K562 (cell line): ENCODE measurements around the gene EIF5A2. TPM values are rescaled to one million over a fixed set of nuclear protein-coding genes. Genes with fewer than 3 reads are reported as not detected.
"Not testable (repeated sequence)": the region's sequence is repeated elsewhere in the genome, so short reads cannot be mapped to it uniquely, and the experiment has no call there.

Experiments used
- ATAC-seq: fragments of 200-7000 bp; cut with Tn5 transposase; 3 replicates; pipeline ENCODE4 v1.9.1; 2020; ENCODE audit warnings: moderate library complexity
- BruUV-seq: library from RNA; stranded (reverse); fragments of 400-500 nt; replicated peaks from 2 replicates; lab custom pipeline; 2021; lab: Mats Ljungman, UMichigan
- CTCF ChIA-PET: fragments of 300-600 bp; formaldehyde crosslinking; extraction: SDS; loops from one replicate; lab custom pipeline; 2021; ENCODE audit warnings: low intra/inter-chr PET ratio; lab: Yijun Ruan, JAX
- POLR2A ChIA-PET: fragments of 300-600, 350-650 bp; sonication (Branson Sonifier 250); formaldehyde crosslinking; extraction: SDS; loops from one replicate; lab custom pipeline; 2021; ENCODE audit warnings: antibody characterized with exemption, inconsistent platforms; lab: Yijun Ruan, JAX
- DNase-seq, 4 experiments: peaks; one replicate each; pipeline versions ENCODE4 v3.0.0 to v3.0.0-alpha.2; 2011 to 2018; ENCODE audit warnings: low spot score in 3 of 4, mixed read lengths in 3 of 4; ENCODE audit errors: extremely low read depth in 1 of 4
- FAIRE-seq: peaks from 2 replicates; lab custom pipeline; 2011; peaks lifted over from hg19 to GRCh38; lab: Jason Lieb, UNC
- H2AFZ ChIP-seq: 2 replicates; pipeline ENCODE4 v1.6.0; 2011; ENCODE audit warnings: low read depth, low read length, control low read depth, inconsistent platforms
- H3K27ac ChIP-seq: fragments of 200-600 bp; 3 replicates; pipeline ENCODE4 v1.8.0; 2011; ENCODE audit warnings: low read depth, mild to moderate bottlenecking, control low read depth, inconsistent platforms, low read length, moderate library complexity, mixed read lengths; ENCODE audit errors: extremely low read depth
- H3K27me3 ChIP-seq, 2 experiments: fragments of 300-600 bp in 1 of 2; 2 replicates in 1 of 2; 3 replicates in 1 of 2; pipeline versions ENCODE4 v1.6.0 to v1.8.0; 2011; ENCODE audit warnings: inconsistent platforms in 2 of 2, low read length in 2 of 2, mild to moderate bottlenecking in 1 of 2, mixed read lengths in 1 of 2, moderate library complexity in 1 of 2; ENCODE audit not compliant: control insufficient read depth in 2 of 2, insufficient read depth in 2 of 2
- H3K36me3 ChIP-seq: fragments of 300-600 bp; 3 replicates; pipeline ENCODE4 v1.8.0; 2011; ENCODE audit warnings: mild to moderate bottlenecking, low read length, inconsistent platforms; ENCODE audit not compliant: control insufficient read depth, insufficient read depth
- H3K4me1 ChIP-seq, 2 experiments: fragments of 200-600 bp in 1 of 2; replicated peaks in 1 of 2; 2 replicates in 1 of 2; 3 replicates in 1 of 2; pipeline versions ENCODE4 v1.5.1 to v1.8.0; 2011; ENCODE audit warnings: inconsistent platforms in 2 of 2, low read length in 2 of 2, mild to moderate bottlenecking in 1 of 2, mixed read lengths in 1 of 2, moderate library complexity in 1 of 2; ENCODE audit not compliant: control insufficient read depth in 2 of 2, insufficient read depth in 2 of 2
- H3K4me2 ChIP-seq: 2 replicates; pipeline ENCODE4 v1.6.1; 2011; ENCODE audit warnings: low read length, control low read depth, inconsistent platforms, mixed read lengths; ENCODE audit not compliant: insufficient read depth
- H3K4me3 ChIP-seq: fragments of 200-600 bp; sonication (generic), shearing (Covaris generic); 2 replicates; pipeline ENCODE4 v1.5.1; 2016; ENCODE audit warnings: control low read depth, inconsistent platforms
- H3K79me2 ChIP-seq: fragments of 200-600 bp; 3 replicates; pipeline ENCODE4 v1.8.0; 2011; ENCODE audit warnings: low read length, inconsistent platforms; ENCODE audit not compliant: control insufficient read depth, insufficient read depth
- H3K9ac ChIP-seq, 2 experiments: 2 replicates each; pipeline versions ENCODE4 v1.6.0 to v1.6.1; 2011; ENCODE audit warnings: low read depth in 2 of 2, low read length in 2 of 2, control low read depth in 1 of 2, inconsistent platforms in 1 of 2, mild to moderate bottlenecking in 1 of 2, mixed read lengths in 1 of 2; ENCODE audit not compliant: insufficient read depth in 1 of 2
- H3K9me1 ChIP-seq: one replicate; pipeline ENCODE4 v1.6.0; 2011; ENCODE audit warnings: inconsistent platforms, mild to moderate bottlenecking, low read length, moderate library complexity; ENCODE audit not compliant: control insufficient read depth, insufficient read depth
- H3K9me3 ChIP-seq: replicated peaks from 2 replicates; pipeline ENCODE4 v1.5.1; 2011; ENCODE audit warnings: low read depth, low read length, inconsistent platforms; ENCODE audit not compliant: control insufficient read depth, insufficient read depth
- H4K20me1 ChIP-seq: replicated peaks from 2 replicates; pipeline ENCODE4 v1.6.1; 2011; ENCODE audit warnings: low read length, inconsistent platforms, mixed read lengths; ENCODE audit not compliant: control insufficient read depth, insufficient read depth
- BCL6 ChIP-seq: fragments of 250-450 bp; sonication (Bioruptor Pico); IDR thresholded peaks from 2 replicates; pipeline ENCODE4 v1.4.0; 2020
- C11orf30 ChIP-seq: fragments of 450-650 bp; IDR thresholded peaks from 2 replicates; pipeline ENCODE4 v1.6.1; 2016; ENCODE audit warnings: low read depth, mild to moderate bottlenecking
- JUNB ChIP-seq: fragments of 450-650 bp; formaldehyde crosslinking; conservative IDR thresholded peaks from 2 replicates; pipeline ENCODE4 v1.4.0; 2020; ENCODE audit warnings: mild to moderate bottlenecking
- MCM3 ChIP-seq: fragments of 450-650 bp; IDR thresholded peaks from 2 replicates; pipeline ENCODE4 v1.6.1; 2016
- POLR2H ChIP-seq: IDR thresholded peaks from 2 replicates; pipeline ENCODE4 v1.6.1; 2016; ENCODE audit warnings: missing genetic modification characterization, low read depth, mild to moderate bottlenecking, control low read depth, missing compliant biosample characterization, moderate library complexity
- RBBP5 ChIP-seq: fragments of 200-600 bp; sonication (generic); IDR thresholded peaks from 2 replicates; pipeline ENCODE4 v1.6.1; 2012; ENCODE audit warnings: borderline replicate concordance, mild to moderate bottlenecking, low read length, control low read depth, inconsistent platforms; ENCODE audit not compliant: insufficient read depth, poor library complexity, severe bottlenecking
- SMARCB1 ChIP-seq: IDR thresholded peaks from 2 replicates; pipeline ENCODE4 v1.6.1; 2011; ENCODE audit warnings: improper control_type of control experiment, low read depth; ENCODE audit not compliant: insufficient read length
- ZNF431 ChIP-seq: sonication (generic); formaldehyde crosslinking; IDR thresholded peaks from 2 replicates; pipeline ENCODE4 v1.8.0; 2022; ENCODE audit warnings: mild to moderate bottlenecking, missing genetic modification reagents
- WGBS: fragments of 100-300 bp; shearing (Covaris generic); methylation state at CpG from one replicate; pipeline ENCODE4 v1.1.6; 2016; ENCODE audit warnings: low coverage, mixed read lengths; ENCODE audit not compliant: insufficient coverage; ENCODE audit errors: missing lambda C conversion rate; 5-methylcytosine and 5-hydroxymethylcytosine counted together
- in situ Hi-C: fragments of 300-500 bp; cut with MboI; formaldehyde crosslinking; loops from 4 replicates; pipeline ENCODE4 v1.15.0; 2018; ENCODE audit warnings: inconsistent platforms, mixed read lengths
- intact Hi-C: fragments of 100-400 bp; cut with micrococcal nuclease; formaldehyde crosslinking; loops from 2 replicates; pipeline ENCODE4 v1.14.2; 2022
- polyA plus RNA-seq, 8 experiments: library from polyadenylated mRNA; depleted of rRNA in 4 of 8; stranded (reverse) in 5 of 8; unstranded in 3 of 8; fragments of >200 nt; fragmentation: Nextera tagmentation in 2 of 8; fragmentation: Illumina TruSeq in 1 of 8; extraction: Ambion mirVana in 2 of 8; extraction: Trizol in 1 of 8; gene quantifications; 2 replicates each; pipeline versions ENCODE4 v1.2.1 to v1.2.3, GENCODE V29; 2011 to 2014; ENCODE audit warnings: inconsistent platforms in 1 of 8, missing spikeins in 1 of 8
- total RNA-seq, 7 experiments: library from RNA; depleted of rRNA in 6 of 7; stranded (reverse); fragments of >200 nt in 6 of 7; fragmentation: Illumina TruSeq in 2 of 7; extraction: Trizol in 2 of 7; gene quantifications; 2 replicates each; pipeline versions ENCODE4 v1.2.1 to v1.2.3, GENCODE V29; 2011 to 2021; ENCODE audit warnings: low replicate concordance in 1 of 7
- TF ChIP-seq, protein P1 (sequence below): fragments of 450-650 bp; IDR thresholded peaks from 2 replicates; pipeline ENCODE4 v1.6.1; 2016; ENCODE audit warnings: mild to moderate bottlenecking
- TF ChIP-seq, protein P2 (sequence below): fragments of 250-450 bp; sonication (Bioruptor Pico); IDR thresholded peaks from 2 replicates; pipeline ENCODE4 v1.8.0; 2021; ENCODE audit warnings: moderate library complexity, mild to moderate bottlenecking, inconsistent platforms

EIF5A2 gene
- total and polyA plus RNA-seq, 9 of the 15 experiments (the other 6 are each of a cell fraction or from before 2014, with no cell fraction given) = 3.9 to 18.3 (median 15.9) TPM

DNA sequence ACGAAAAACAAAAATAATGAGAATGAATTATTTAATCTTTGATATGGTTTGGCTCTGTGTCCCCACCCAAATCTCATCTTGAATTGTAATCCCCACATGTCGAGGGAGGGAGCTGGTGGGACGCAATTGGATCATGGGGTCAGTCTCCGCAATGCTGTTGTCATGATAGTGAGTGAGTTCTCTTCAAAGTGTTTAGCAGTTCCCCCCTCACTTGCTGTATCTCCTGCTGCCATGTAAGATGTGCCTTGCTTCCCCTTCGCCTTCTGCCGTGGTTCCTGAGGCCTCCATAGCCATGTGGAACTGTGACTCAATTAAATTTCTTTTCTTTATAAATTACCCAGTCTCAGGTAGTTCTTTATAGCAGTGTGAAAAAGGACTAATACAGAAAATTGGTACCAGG lies 12.1 kb downstream of the EIF5A2 start:
- H3K27me3 ChIP-seq, H3K36me3 ChIP-seq, H3K27ac ChIP-seq, ATAC-seq, BruUV-seq, intact Hi-C loops, H3K9me3 ChIP-seq, H3K9me1 ChIP-seq, H4K20me1 ChIP-seq, H2AFZ ChIP-seq, DNase-seq, H3K4me1 ChIP-seq, H3K9ac ChIP-seq: not testable (repeated sequence)
- 94% methylated on average over 6 of the region's 6 CpGs for WGBS
- POLR2A ChIA-PET = interaction anchor here (1.2 to 1.5 kb wide), 3 partner anchors 10 to 27 kb away, joined by 3 to 7 read pairs (median 5); partner anchors contain the start of gene RPL22L1
- TF ChIP-seq, protein P1, sequence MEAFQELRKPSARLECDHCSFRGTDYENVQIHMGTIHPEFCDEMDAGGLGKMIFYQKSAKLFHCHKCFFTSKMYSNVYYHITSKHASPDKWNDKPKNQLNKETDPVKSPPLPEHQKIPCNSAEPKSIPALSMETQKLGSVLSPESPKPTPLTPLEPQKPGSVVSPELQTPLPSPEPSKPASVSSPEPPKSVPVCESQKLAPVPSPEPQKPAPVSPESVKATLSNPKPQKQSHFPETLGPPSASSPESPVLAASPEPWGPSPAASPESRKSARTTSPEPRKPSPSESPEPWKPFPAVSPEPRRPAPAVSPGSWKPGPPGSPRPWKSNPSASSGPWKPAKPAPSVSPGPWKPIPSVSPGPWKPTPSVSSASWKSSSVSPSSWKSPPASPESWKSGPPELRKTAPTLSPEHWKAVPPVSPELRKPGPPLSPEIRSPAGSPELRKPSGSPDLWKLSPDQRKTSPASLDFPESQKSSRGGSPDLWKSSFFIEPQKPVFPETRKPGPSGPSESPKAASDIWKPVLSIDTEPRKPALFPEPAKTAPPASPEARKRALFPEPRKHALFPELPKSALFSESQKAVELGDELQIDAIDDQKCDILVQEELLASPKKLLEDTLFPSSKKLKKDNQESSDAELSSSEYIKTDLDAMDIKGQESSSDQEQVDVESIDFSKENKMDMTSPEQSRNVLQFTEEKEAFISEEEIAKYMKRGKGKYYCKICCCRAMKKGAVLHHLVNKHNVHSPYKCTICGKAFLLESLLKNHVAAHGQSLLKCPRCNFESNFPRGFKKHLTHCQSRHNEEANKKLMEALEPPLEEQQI = 0 out of 2 replicates have a peak, but pooled peaks have one; percentile 32
- TF ChIP-seq ZNF431 (CRISPR knock-in tag) = peak; percentile 93
- TF ChIP-seq, all 486 proteins: peak for 2; not testable (repeated sequence) for 484
- CTCF ChIA-PET, H3K79me2 ChIP-seq, in situ Hi-C loops, FAIRE-seq, H3K4me3 ChIP-seq, H3K4me2 ChIP-seq: not testable (repeated sequence)

DNA sequence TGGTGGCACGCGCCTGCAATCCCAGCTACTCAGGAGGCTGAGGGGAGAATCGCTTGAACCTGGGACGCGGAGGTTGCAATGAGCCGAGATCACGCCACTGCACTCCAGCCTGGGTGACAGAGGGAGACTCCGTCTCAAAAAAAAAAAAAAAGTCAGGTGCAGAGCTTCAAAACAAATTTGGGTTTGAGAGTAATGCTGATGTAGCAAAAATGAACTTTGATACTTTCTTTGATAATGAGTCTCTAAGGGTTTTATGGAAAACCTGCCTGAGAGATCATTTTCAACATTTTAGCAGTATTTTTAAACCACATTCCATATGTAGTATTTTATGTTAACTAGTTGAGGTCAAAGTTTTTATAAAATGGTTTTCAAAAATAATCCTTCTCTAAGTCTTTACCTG lies 14.5 kb downstream of the EIF5A2 start:
- Histone ChIP-seq H3K27ac (no peak overlapping the region), H3K4me3 (no peak overlapping the region), H3K79me2 (no peaks in the 10 kb centered on the region), H3K9me1 (no peaks in the 10 kb centered on the region), H4K20me1 (no peaks in the 10 kb centered on the region), H2AFZ (no peak overlapping the region), H3K36me3 (peaks cover 5% of the 10 kb centered on the region; the same call in 1 of the 3 replicates), H3K4me2 (no peak overlapping the region), H3K9ac (no peak overlapping the region), H3K27me3 (no peaks in the 10 kb centered on the region), H3K4me1 (no peaks in the 10 kb centered on the region), H3K9me3 (0 out of 2 replicates have a peak, but pooled peaks cover 2% of the 10 kb centered on the region)
- FAIRE-seq = no peak
- ATAC-seq = no peak
- DNase-seq = no peak
- in situ Hi-C loops = no loop called here
- ChIA-PET CTCF (interaction anchor here (0.6 kb wide), 1 partner anchor 331 kb away, joined by 4 read pairs; no protein-coding TSS in a partner anchor), POLR2A (no interaction called here)
- no TSS peak for BruUV-seq
- intact Hi-C loops = no loop called here
- WGBS = 95% methylated on average over 5 of the region's 8 CpGs
- TF ChIP-seq POLR2H (tag) (no peak), MCM3 (no peak), C11orf30 (peak; percentile 86), SMARCB1 (no peak), BCL6 (CRISPR knock-in tag) (no peak), RBBP5 (no peak), JUNB (CRISPR knock-in tag) (no peak)
- TF ChIP-seq, protein P2, sequence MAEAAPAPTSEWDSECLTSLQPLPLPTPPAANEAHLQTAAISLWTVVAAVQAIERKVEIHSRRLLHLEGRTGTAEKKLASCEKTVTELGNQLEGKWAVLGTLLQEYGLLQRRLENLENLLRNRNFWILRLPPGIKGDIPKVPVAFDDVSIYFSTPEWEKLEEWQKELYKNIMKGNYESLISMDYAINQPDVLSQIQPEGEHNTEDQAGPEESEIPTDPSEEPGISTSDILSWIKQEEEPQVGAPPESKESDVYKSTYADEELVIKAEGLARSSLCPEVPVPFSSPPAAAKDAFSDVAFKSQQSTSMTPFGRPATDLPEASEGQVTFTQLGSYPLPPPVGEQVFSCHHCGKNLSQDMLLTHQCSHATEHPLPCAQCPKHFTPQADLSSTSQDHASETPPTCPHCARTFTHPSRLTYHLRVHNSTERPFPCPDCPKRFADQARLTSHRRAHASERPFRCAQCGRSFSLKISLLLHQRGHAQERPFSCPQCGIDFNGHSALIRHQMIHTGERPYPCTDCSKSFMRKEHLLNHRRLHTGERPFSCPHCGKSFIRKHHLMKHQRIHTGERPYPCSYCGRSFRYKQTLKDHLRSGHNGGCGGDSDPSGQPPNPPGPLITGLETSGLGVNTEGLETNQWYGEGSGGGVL = no peak
